HEK293 (cell line): ENCODE results near the gene NIPSNAP2.

ENCODE experiments used
- CTCF ChIA-PET: fragments of 350-600 bp; formaldehyde crosslinking; extraction: SDS; loops from one replicate; lab custom pipeline; 2021; ENCODE audit warnings: antibody characterized with exemption; lab: Yijun Ruan, JAX
- POLR2A ChIA-PET: fragments of 300-600 bp; formaldehyde crosslinking; extraction: SDS; loops from one replicate; lab custom pipeline; 2020; ENCODE audit warnings: antibody characterized with exemption, inconsistent platforms; lab: Yijun Ruan, JAX
- H3K27ac ChIP-seq: fragments of 200-500 bp; sonication (Bioruptor generic); 2 replicates; pipeline ENCODE4 v1.5.1; 2014; ENCODE audit warnings: low read depth, low read length, control low read depth, inconsistent platforms; ENCODE audit errors: extremely low read depth
- H3K36me3 ChIP-seq, 2 experiments: fragments of 200-500 bp in 1 of 2; sonication (Bioruptor generic) in 1 of 2; 1 replicate in 1 of 2; 2 replicates in 1 of 2; pipeline ENCODE4 v1.5.1; 2014 to 2017; ENCODE audit warnings: inconsistent platforms in 2 of 2, low read length in 2 of 2; ENCODE audit not compliant: control insufficient read depth in 2 of 2, insufficient read depth in 1 of 2
- H3K4me1 ChIP-seq: fragments of 200-500 bp; sonication (Bioruptor generic); 2 replicates; pipeline ENCODE4 v1.5.1; 2014; ENCODE audit warnings: mild to moderate bottlenecking, low read length, inconsistent platforms; ENCODE audit not compliant: control insufficient read depth, insufficient read depth
- H3K4me3 ChIP-seq: 2 replicates; pipeline ENCODE4 v1.5.1; 2011; ENCODE audit warnings: low read depth, mild to moderate bottlenecking, control low read depth, low read length, moderate library complexity
- H3K9me3 ChIP-seq: fragments of 200-500 bp; sonication (Bioruptor generic); 2 replicates; pipeline ENCODE4 v1.5.1; 2014; ENCODE audit warnings: low read depth, low read length, inconsistent platforms; ENCODE audit not compliant: control insufficient read depth, insufficient read depth
- BCL6B ChIP-seq: fragments of 450-650 bp; formaldehyde crosslinking; IDR thresholded peaks from 2 replicates; pipeline ENCODE4 v1.5.1; 2017; ENCODE audit warnings: missing biosample characterization, missing genetic modification characterization
- FEZF1 ChIP-seq: fragments of 450-650 bp; formaldehyde crosslinking; IDR thresholded peaks from 2 replicates; pipeline ENCODE4 v1.5.1; 2016; ENCODE audit warnings: missing biosample characterization, missing genetic modification characterization
- GFI1B ChIP-seq: fragments of 450-650 bp; formaldehyde crosslinking; IDR thresholded peaks from 2 replicates; pipeline ENCODE4 v1.5.1; 2016; ENCODE audit warnings: missing biosample characterization, missing genetic modification characterization
- KLF17 ChIP-seq: fragments of 450-650 bp; formaldehyde crosslinking; IDR thresholded peaks from 2 replicates; pipeline ENCODE4 v1.5.1; 2016; ENCODE audit warnings: missing biosample characterization, missing genetic modification characterization
- OSR2 ChIP-seq: fragments of 450-650 bp; formaldehyde crosslinking; IDR thresholded peaks from 2 replicates; pipeline ENCODE4 v1.5.1; 2016; ENCODE audit warnings: missing biosample characterization, missing genetic modification characterization
- OVOL3 ChIP-seq: fragments of 450-650 bp; formaldehyde crosslinking; IDR thresholded peaks from 2 replicates; pipeline ENCODE4 v1.5.1; 2016; ENCODE audit warnings: missing biosample characterization, missing genetic modification characterization
- PRDM4 ChIP-seq: fragments of 450-650 bp; formaldehyde crosslinking; IDR thresholded peaks from 2 replicates; pipeline ENCODE4 v1.5.1; 2017; ENCODE audit warnings: missing biosample characterization, missing genetic modification characterization
- PRDM6 ChIP-seq: fragments of 450-650 bp; formaldehyde crosslinking; IDR thresholded peaks from 2 replicates; pipeline ENCODE4 v1.5.1; 2017; ENCODE audit warnings: missing biosample characterization, missing genetic modification characterization
- SETDB1 ChIP-seq: IDR thresholded peaks from one replicate; pipeline ENCODE4 v1.6.1; 2017; ENCODE audit warnings: mild to moderate bottlenecking, low read length, moderate library complexity, mixed read lengths; ENCODE audit not compliant: insufficient read length
- ZBTB8A ChIP-seq: fragments of 450-650 bp; formaldehyde crosslinking; IDR thresholded peaks from 2 replicates; pipeline ENCODE4 v1.5.1; 2016; ENCODE audit warnings: missing biosample characterization, missing genetic modification characterization
- ZFP3 ChIP-seq: fragments of 450-650 bp; formaldehyde crosslinking; IDR thresholded peaks from 2 replicates; pipeline ENCODE4 v1.5.1; 2016; ENCODE audit warnings: low read depth, missing biosample characterization, missing genetic modification characterization
- ZNF121 ChIP-seq: fragments of 450-650 bp; formaldehyde crosslinking; IDR thresholded peaks from 2 replicates; pipeline ENCODE4 v1.5.1; 2016; ENCODE audit warnings: missing biosample characterization, missing genetic modification characterization
- ZNF146 ChIP-seq: fragments of 450-650 bp; formaldehyde crosslinking; IDR thresholded peaks from 2 replicates; pipeline ENCODE4 v1.5.1; 2016; ENCODE audit warnings: missing biosample characterization, missing genetic modification characterization
- ZNF175 ChIP-seq: fragments of 450-650 bp; formaldehyde crosslinking; IDR thresholded peaks from 2 replicates; pipeline ENCODE4 v1.5.1; 2016; ENCODE audit warnings: missing biosample characterization, missing genetic modification characterization
- ZNF335 ChIP-seq: fragments of 450-650 bp; formaldehyde crosslinking; conservative IDR thresholded peaks from 2 replicates; pipeline ENCODE4 v1.5.1; 2016; ENCODE audit warnings: missing biosample characterization, missing genetic modification characterization
- ZNF366 ChIP-seq: fragments of 450-650 bp; formaldehyde crosslinking; conservative IDR thresholded peaks from 2 replicates; pipeline ENCODE4 v1.5.1; 2016; ENCODE audit warnings: missing biosample characterization, missing genetic modification characterization
- ZNF423 ChIP-seq: fragments of 450-650 bp; formaldehyde crosslinking; IDR thresholded peaks from 2 replicates; pipeline ENCODE4 v1.5.1; 2016; ENCODE audit warnings: missing biosample characterization, missing genetic modification characterization
- ZNF449 ChIP-seq: fragments of 450-650 bp; formaldehyde crosslinking; IDR thresholded peaks from 2 replicates; pipeline ENCODE4 v1.5.1; 2017; ENCODE audit warnings: missing biosample characterization, mild to moderate bottlenecking, missing genetic modification characterization, moderate library complexity
- ZNF549 ChIP-seq: fragments of 450-650 bp; IDR thresholded peaks from 2 replicates; pipeline ENCODE4 v1.5.1; 2018; ENCODE audit warnings: missing biosample characterization, missing genetic modification characterization, mild to moderate bottlenecking, inconsistent platforms, moderate library complexity
- ZNF561 ChIP-seq: fragments of 450-650 bp; IDR thresholded peaks from 2 replicates; pipeline ENCODE4 v1.5.1; 2018; ENCODE audit warnings: missing biosample characterization, missing genetic modification characterization, borderline replicate concordance
- ZNF600 ChIP-seq: fragments of 450-650 bp; formaldehyde crosslinking; IDR thresholded peaks from 2 replicates; pipeline ENCODE4 v1.5.1; 2016; ENCODE audit warnings: missing biosample characterization, missing genetic modification characterization
- ZNF624 ChIP-seq: fragments of 450-650 bp; formaldehyde crosslinking; IDR thresholded peaks from 2 replicates; pipeline ENCODE4 v1.5.1; 2017; ENCODE audit warnings: missing biosample characterization, missing genetic modification characterization
- ZNF639 ChIP-seq: fragments of 450-650 bp; formaldehyde crosslinking; IDR thresholded peaks from 2 replicates; pipeline ENCODE4 v1.5.1; 2016; ENCODE audit warnings: missing biosample characterization, missing genetic modification characterization
- ZNF658 ChIP-seq: fragments of 450-650 bp; formaldehyde crosslinking; IDR thresholded peaks from 2 replicates; pipeline ENCODE4; 2016; ENCODE audit warnings: missing biosample characterization, missing genetic modification characterization
- ZNF677 ChIP-seq: fragments of 450-650 bp; IDR thresholded peaks from 2 replicates; pipeline ENCODE4 v1.5.0; 2018; ENCODE audit warnings: missing biosample characterization, mild to moderate bottlenecking, missing genetic modification characterization, moderate library complexity
- ZNF777 ChIP-seq: fragments of 450-650 bp; formaldehyde crosslinking; IDR thresholded peaks from 2 replicates; pipeline ENCODE4 v1.5.1; 2017; ENCODE audit warnings: missing biosample characterization, missing genetic modification characterization, borderline replicate concordance
- ZNF791 ChIP-seq: fragments of 450-650 bp; formaldehyde crosslinking; IDR thresholded peaks from 2 replicates; pipeline ENCODE4 v1.5.1; 2016; ENCODE audit warnings: missing biosample characterization, missing genetic modification characterization
- ZNF837 ChIP-seq: fragments of 450-650 bp; formaldehyde crosslinking; IDR thresholded peaks from 2 replicates; pipeline ENCODE4 v1.5.1; 2016; ENCODE audit warnings: missing biosample characterization, missing genetic modification characterization
- ZNF843 ChIP-seq: fragments of 450-650 bp; formaldehyde crosslinking; IDR thresholded peaks from 2 replicates; pipeline ENCODE4 v1.5.1; 2016; ENCODE audit warnings: missing biosample characterization, missing genetic modification characterization
- ZXDB ChIP-seq: fragments of 450-650 bp; formaldehyde crosslinking; IDR thresholded peaks from 2 replicates; pipeline ENCODE4 v1.5.1; 2016; ENCODE audit warnings: missing biosample characterization, missing genetic modification characterization

The NIPSNAP2 gene

GRCh38 chr7:55977831-55978230, 13.4 kb downstream of the NIPSNAP2 start:
- Histone ChIP-seq H3K4me1 (peaks cover 19% of the 10 kb centered on the region), H3K9me3 (no peaks in the 10 kb centered on the region), H3K4me3 (no peak overlapping the region), H3K27ac (no peak overlapping the region), H3K36me3 (peaks cover 37 to 49% of the 10 kb centered on the region in 2 experiments)
- CTCF ChIA-PET = interaction anchor here (1.1 to 2.1 kb wide), 2 partner anchors 336 to 697 kb away, joined by 3 to 5 read pairs; no protein-coding TSS in a partner anchor
- POLR2A ChIA-PET = interaction anchor here (1.0 kb wide), 1 partner anchor 87 kb away, joined by 3 read pairs; no protein-coding TSS in a partner anchor
- no peak for TF ChIP-seq ZNF791 (tag by site-specific recombination)
- TF ChIP-seq ZBTB8A = no peak
- peak; percentile 64; the same call in 1 of the 2 replicates for TF ChIP-seq BCL6B (tag by site-specific recombination)
- TF ChIP-seq ZNF146 (tag by site-specific recombination) = no peak
- peak; percentile 95 for TF ChIP-seq PRDM6 (tag by site-specific recombination)
- no peak for TF ChIP-seq KLF17 (tag by site-specific recombination)
- TF ChIP-seq ZNF843 (tag by site-specific recombination) = peak; percentile 87
- TF ChIP-seq ZNF449 = no peak
- TF ChIP-seq ZNF624 (tag by site-specific recombination) = no peak
- peak; percentile 93 for TF ChIP-seq OSR2
- 0 out of 2 replicates have a peak, but pooled peaks have one; percentile 29 for TF ChIP-seq ZNF549 (tag by site-specific recombination)
- no peak for TF ChIP-seq PRDM4 (tag by site-specific recombination)
- no peak for TF ChIP-seq ZNF121 (tag by site-specific recombination)
- 0 out of 2 replicates have a peak, but pooled peaks have one; percentile 22 for TF ChIP-seq ZNF600 (tag by site-specific recombination)
- TF ChIP-seq SETDB1 = no peak
- TF ChIP-seq ZNF658 (tag by site-specific recombination) = no peak
- no peak for TF ChIP-seq ZNF423 (tag by site-specific recombination)
- peak; percentile 85 for TF ChIP-seq ZXDB
- no peak for TF ChIP-seq ZNF561 (tag by site-specific recombination)
- no peak for TF ChIP-seq ZNF777 (tag by site-specific recombination)
- no peak for TF ChIP-seq GFI1B (tag by site-specific recombination)
- peak; percentile 86 for TF ChIP-seq ZNF335
- TF ChIP-seq ZNF639 (tag by site-specific recombination) = no peak
- TF ChIP-seq ZNF837 (tag by site-specific recombination) = no peak
- peak; percentile 32; the same call in 1 of the 2 replicates for TF ChIP-seq ZNF366
- peak; percentile 69 for TF ChIP-seq FEZF1 (tag by site-specific recombination)
- no peak for TF ChIP-seq ZNF677 (tag by site-specific recombination)
- TF ChIP-seq ZFP3 (tag by site-specific recombination) = no peak
- no peak for TF ChIP-seq ZNF175 (tag by site-specific recombination)
- TF ChIP-seq OVOL3 (tag by site-specific recombination) = no peak
